OCI-LY7 (cell line): ENCODE data around the gene FAM181A. TPM values are rescaled to one million over a fixed set of nuclear protein-coding genes. Genes with fewer than 3 reads are reported as not detected.

Experiments
- BruUV-seq: library from RNA; stranded (reverse); fragments of 400-500 nt; replicated peaks from 2 replicates; lab custom pipeline; 2021; lab: Mats Ljungman, UMichigan
- CTCF ChIA-PET: fragments of 300-600 bp; sonication (Branson Sonifier 250); formaldehyde crosslinking; loops from one replicate; lab custom pipeline; 2022; ENCODE audit warnings: antibody characterized with exemption; ENCODE audit not compliant: unreplicated experiment; lab: Charles Lee
- POLR2A ChIA-PET: fragments of 300-600 bp; sonication (Branson Sonifier 250); formaldehyde crosslinking; loops from one replicate; lab custom pipeline; 2022; ENCODE audit warnings: antibody characterized with exemption; lab: Charles Lee
- DNase-seq: peaks from one replicate; pipeline ENCODE4 v3.0.0-alpha.2; 2015; ENCODE audit warnings: low spot score
- H2AFZ ChIP-seq: fragments of 200-600 bp; sonication (generic), shearing (Covaris generic); 2 replicates; pipeline ENCODE4 v1.6.1; 2014; ENCODE audit warnings: mild to moderate bottlenecking, antibody characterized with exemption, low read length, moderate library complexity
- H3K27ac ChIP-seq: fragments of 200-600 bp; sonication (generic); 2 replicates; pipeline ENCODE4 v1.5.1; 2014; ENCODE audit warnings: mixed run types, low read depth, mild to moderate bottlenecking, moderate library complexity, low read length, inconsistent platforms; ENCODE audit not compliant: poor library complexity, severe bottlenecking
- H3K36me3 ChIP-seq: fragments of 200-600 bp; sonication (generic); 2 replicates; pipeline ENCODE4 v1.6.1; 2014; ENCODE audit warnings: mild to moderate bottlenecking, antibody characterized with exemption, low read length, moderate library complexity, mixed read lengths; ENCODE audit not compliant: insufficient read depth
- H3K4me1 ChIP-seq: fragments of 200-600 bp; sonication (generic); 2 replicates; pipeline ENCODE4 v1.5.1; 2014; ENCODE audit warnings: mild to moderate bottlenecking, low read length; ENCODE audit not compliant: insufficient read depth, poor library complexity, severe bottlenecking
- H3K4me2 ChIP-seq: fragments of 200-600 bp; sonication (generic); 2 replicates; pipeline ENCODE4 v1.6.1; 2014; ENCODE audit warnings: mild to moderate bottlenecking, low read length
- H3K4me3 ChIP-seq: fragments of 200-600 bp; sonication (generic); 2 replicates; pipeline ENCODE4 v1.5.1; 2014; ENCODE audit warnings: mild to moderate bottlenecking, low read depth, low read length; ENCODE audit not compliant: poor library complexity, severe bottlenecking
- H3K79me2 ChIP-seq: fragments of 200-600 bp; sonication (generic); 2 replicates; pipeline ENCODE4 v1.6.1; 2016; ENCODE audit warnings: low read depth, mild to moderate bottlenecking, low read length, moderate library complexity, mixed read lengths; ENCODE audit not compliant: insufficient read depth
- H3K9me2 ChIP-seq: fragments of 200-600 bp; sonication (generic); 2 replicates; pipeline ENCODE4 v1.6.1; 2016; ENCODE audit warnings: mild to moderate bottlenecking, low read length, mixed read lengths; ENCODE audit not compliant: insufficient read depth
- H3K9me3 ChIP-seq: fragments of 200-600 bp; sonication (generic); 2 replicates; pipeline ENCODE4 v1.6.1; 2014; ENCODE audit warnings: mild to moderate bottlenecking, mixed run types, low read length, mixed read lengths
- H4K20me1 ChIP-seq: fragments of 200-600 bp; sonication (generic); 2 replicates; pipeline ENCODE4 v1.6.1; 2014; ENCODE audit warnings: mild to moderate bottlenecking, antibody characterized with exemption, low read length, moderate library complexity, mixed read lengths; ENCODE audit not compliant: insufficient read depth
- CTCF ChIP-seq: fragments of 200-600 bp; sonication (generic); conservative IDR thresholded peaks from 2 replicates; pipeline ENCODE4 v1.5.1; 2014; ENCODE audit warnings: mild to moderate bottlenecking, antibody characterized with exemption, low read length, moderate library complexity, mixed read lengths
- EZH2phosphoT487 ChIP-seq: fragments of 200-600 bp; sonication (generic); IDR thresholded peaks from 2 replicates; pipeline ENCODE4 v1.6.1; 2018; ENCODE audit warnings: low read depth, borderline replicate concordance, mild to moderate bottlenecking, mixed run types, antibody characterized with exemption, low read length, moderate library complexity, mixed read lengths
- intact Hi-C: fragments of 100-400 bp; cut with micrococcal nuclease; formaldehyde crosslinking; loops from one replicate; pipeline ENCODE4 v1.10.0; 2022; ENCODE audit not compliant: unreplicated experiment
- total RNA-seq, 2 experiments: library from RNA; depleted of rRNA in 1 of 2; stranded (reverse); fragments of >200 nt in 1 of 2; shearing (Covaris generic) in 1 of 2; gene quantifications; 2 replicates each; pipeline ENCODE4 v1.2.3, GENCODE V29; 2014 to 2022

Gene FAM181A
- total RNA-seq, 2 experiments from 2014 or later: not detected

- Histone ChIP-seq H4K20me1 (no peaks in the 10 kb centered on the region), H3K4me1 (peaks cover 94% of the 10 kb centered on the region), H3K9me3 (no peaks in the 10 kb centered on the region), H3K36me3 (no peaks in the 10 kb centered on the region; the same call in 1 of the 2 replicates), H2AFZ (no peak overlapping the region), H3K4me2 (peak overlapping the region; percentile 84), H3K9me2 (no peaks in the 10 kb centered on the region), H3K4me3 (no peak overlapping the region), H3K79me2 (no peaks in the 10 kb centered on the region), H3K27ac (no peak overlapping the region)
- ChIA-PET POLR2A (interaction anchor here (0.6 to 9.4 kb wide), 3 partner anchors 14 to 35 kb away, joined by 4 to 70 read pairs (median 10); no protein-coding TSS in a partner anchor), CTCF (interaction anchor here (0.8 kb wide), 1 partner anchor 19 kb away, joined by 3 read pairs; no protein-coding TSS in a partner anchor)
- TF ChIP-seq EZH2phosphoT487: no peak
- no peak for TF ChIP-seq CTCF
- intact Hi-C loops: no loop called here
- no TSS peak for BruUV-seq
- no peak for DNase-seq
Measured at GRCh38 chr14:93974833-93975232, 47.7 kb downstream of the FAM181A start.

- ChIA-PET POLR2A (interaction anchor here (1.1 to 9.4 kb wide), 3 partner anchors 8 to 18 kb away, joined by 5 to 70 read pairs (median 6); no protein-coding TSS in a partner anchor), CTCF (interaction anchor here (1.1 kb wide), 1 partner anchor 8 kb away, joined by 3 read pairs; no protein-coding TSS in a partner anchor)
- Histone ChIP-seq H3K36me3 (no peaks in the 10 kb centered on the region; the same call in 1 of the 2 replicates), H3K4me2 (peak overlapping the region; percentile 84), H4K20me1 (no peaks in the 10 kb centered on the region), H3K4me3 (peak overlapping the region; percentile 59), H3K9me3 (no peaks in the 10 kb centered on the region), H3K79me2 (no peaks in the 10 kb centered on the region), H3K4me1 (peaks cover 90% of the 10 kb centered on the region), H2AFZ (peak overlapping the region; percentile 81), H3K27ac (peak overlapping the region; percentile 81), H3K9me2 (no peaks in the 10 kb centered on the region)
- peak; percentile 71 for DNase-seq
- BruUV-seq: no TSS peak
- intact Hi-C loops: no loop called here
- TF ChIP-seq EZH2phosphoT487: no peak
- TF ChIP-seq CTCF: peak; percentile 41; the same call in 1 of the 2 replicates
Measured at GRCh38 chr14:93975791-93976476, 48.8 kb downstream of the FAM181A start.
